IMR-90 (cell line): Measurements from ENCODE around the gene FKBP1B.
A peak's percentile ranks its signal among the peaks of the same experiment; 100 is the strongest.

ENCODE experiments used
- BHLHE40 ChIP-seq: fragments of 150-350 bp; IDR thresholded peaks from 2 replicates; pipeline ENCODE4 v1.6.1; 2016; ENCODE audit warnings: mild to moderate bottlenecking, low read depth, low read length
- CEBPB ChIP-seq: IDR thresholded peaks from 2 replicates; pipeline ENCODE4 v1.6.1; 2012; ENCODE audit warnings: low read depth, low read length, improper control_type of control experiment
- CHD1 ChIP-seq: IDR thresholded peaks from 2 replicates; pipeline ENCODE4 v1.6.1; 2012; ENCODE audit warnings: low read depth, low read length, improper control_type of control experiment
- MAFK ChIP-seq: IDR thresholded peaks from 2 replicates; pipeline ENCODE4 v1.6.1; 2012; ENCODE audit warnings: low read depth, low read length, improper control_type of control experiment
- MAZ ChIP-seq: IDR thresholded peaks from 2 replicates; pipeline ENCODE4 v1.6.1; 2012; ENCODE audit warnings: low read depth, mild to moderate bottlenecking, low read length, improper control_type of control experiment, moderate library complexity, borderline replicate concordance
- NFE2L2 ChIP-seq: fragments of 150-350 bp; IDR thresholded peaks from 2 replicates; pipeline ENCODE4 v1.6.1; 2016; ENCODE audit warnings: low read depth, mild to moderate bottlenecking, low read length
- POLR2A ChIP-seq: IDR thresholded peaks from 2 replicates; pipeline ENCODE4 v1.6.1; 2012; ENCODE audit warnings: mild to moderate bottlenecking, low read depth, low read length
- RAD21 ChIP-seq: IDR thresholded peaks from 2 replicates; pipeline ENCODE4 v1.6.1; 2012; ENCODE audit warnings: low read length, improper control_type of control experiment
- RCOR1 ChIP-seq: IDR thresholded peaks from 2 replicates; pipeline ENCODE4 v1.6.1; 2012; ENCODE audit warnings: mild to moderate bottlenecking, low read length, improper control_type of control experiment; ENCODE audit not compliant: insufficient replicate concordance
- RFX5 ChIP-seq: IDR thresholded peaks from 2 replicates; pipeline ENCODE4 v1.8.0; 2012; ENCODE audit warnings: low read depth, mild to moderate bottlenecking, low read length, moderate library complexity
- USF2 ChIP-seq: fragments of 150-350 bp; IDR thresholded peaks from 2 replicates; pipeline ENCODE4 v1.6.1; 2017; ENCODE audit warnings: mild to moderate bottlenecking, antibody characterized with exemption, low read length, low read depth
- TF ChIP-seq, protein P1 (sequence below): conservative IDR thresholded peaks from 2 replicates; pipeline ENCODE4 v1.5.1; 2012; ENCODE audit warnings: mild to moderate bottlenecking, low read depth, low read length, improper control_type of control experiment

GRCh38 chr2:24015562-24016375 lies 33.8 kb upstream of the FKBP1B start:
- TF ChIP-seq BHLHE40 (no peak), POLR2A (no peak), USF2 (no peak), RAD21 (no peak), CEBPB (peak; percentile 93), MAFK (no peak), MAZ (no peak), CHD1 (no peak), RCOR1 (peak; percentile 18), RFX5 (no peak), NFE2L2 (no peak)
- TF ChIP-seq, protein P1, sequence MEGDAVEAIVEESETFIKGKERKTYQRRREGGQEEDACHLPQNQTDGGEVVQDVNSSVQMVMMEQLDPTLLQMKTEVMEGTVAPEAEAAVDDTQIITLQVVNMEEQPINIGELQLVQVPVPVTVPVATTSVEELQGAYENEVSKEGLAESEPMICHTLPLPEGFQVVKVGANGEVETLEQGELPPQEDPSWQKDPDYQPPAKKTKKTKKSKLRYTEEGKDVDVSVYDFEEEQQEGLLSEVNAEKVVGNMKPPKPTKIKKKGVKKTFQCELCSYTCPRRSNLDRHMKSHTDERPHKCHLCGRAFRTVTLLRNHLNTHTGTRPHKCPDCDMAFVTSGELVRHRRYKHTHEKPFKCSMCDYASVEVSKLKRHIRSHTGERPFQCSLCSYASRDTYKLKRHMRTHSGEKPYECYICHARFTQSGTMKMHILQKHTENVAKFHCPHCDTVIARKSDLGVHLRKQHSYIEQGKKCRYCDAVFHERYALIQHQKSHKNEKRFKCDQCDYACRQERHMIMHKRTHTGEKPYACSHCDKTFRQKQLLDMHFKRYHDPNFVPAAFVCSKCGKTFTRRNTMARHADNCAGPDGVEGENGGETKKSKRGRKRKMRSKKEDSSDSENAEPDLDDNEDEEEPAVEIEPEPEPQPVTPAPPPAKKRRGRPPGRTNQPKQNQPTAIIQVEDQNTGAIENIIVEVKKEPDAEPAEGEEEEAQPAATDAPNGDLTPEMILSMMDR, result no peak
